OCI-LY7 (cell line): ENCODE results near the gene MPV17.

Experiments
- CTCF ChIP-seq: fragments of 200-600 bp; sonication (generic); conservative IDR thresholded peaks from 2 replicates; pipeline ENCODE4 v1.5.1; 2014; ENCODE audit warnings: mild to moderate bottlenecking, antibody characterized with exemption, low read length, moderate library complexity, mixed read lengths
- EZH2phosphoT487 ChIP-seq: fragments of 200-600 bp; sonication (generic); IDR thresholded peaks from 2 replicates; pipeline ENCODE4 v1.6.1; 2018; ENCODE audit warnings: low read depth, borderline replicate concordance, mild to moderate bottlenecking, mixed run types, antibody characterized with exemption, low read length, moderate library complexity, mixed read lengths

GRCh38 chr2:27270670-27271069, 52.2 kb downstream of the MPV17 start:
- TF ChIP-seq CTCF (no peak), EZH2phosphoT487 (no peak)
